A549 treated with CpdA at 1 μM for 4 hours (cell line): ENCODE measurements around the gene TSPYL2. TPM values are rescaled to one million over a fixed set of nuclear protein-coding genes. Genes with fewer than 3 reads are reported as not detected.

ENCODE experiments used
- total RNA-seq: library from RNA; stranded (reverse); fragments of 200-300 nt; extraction: Qiagen RNA extraction; gene quantifications from 5 replicates; pipeline ENCODE4 v1.2.3, GENCODE V29; 2022; ENCODE audit warnings: low read depth

The TSPYL2 gene
- 9.3 to 10.4 TPM (median 9.5 TPM) in 5 replicates for total RNA-seq

DNA sequence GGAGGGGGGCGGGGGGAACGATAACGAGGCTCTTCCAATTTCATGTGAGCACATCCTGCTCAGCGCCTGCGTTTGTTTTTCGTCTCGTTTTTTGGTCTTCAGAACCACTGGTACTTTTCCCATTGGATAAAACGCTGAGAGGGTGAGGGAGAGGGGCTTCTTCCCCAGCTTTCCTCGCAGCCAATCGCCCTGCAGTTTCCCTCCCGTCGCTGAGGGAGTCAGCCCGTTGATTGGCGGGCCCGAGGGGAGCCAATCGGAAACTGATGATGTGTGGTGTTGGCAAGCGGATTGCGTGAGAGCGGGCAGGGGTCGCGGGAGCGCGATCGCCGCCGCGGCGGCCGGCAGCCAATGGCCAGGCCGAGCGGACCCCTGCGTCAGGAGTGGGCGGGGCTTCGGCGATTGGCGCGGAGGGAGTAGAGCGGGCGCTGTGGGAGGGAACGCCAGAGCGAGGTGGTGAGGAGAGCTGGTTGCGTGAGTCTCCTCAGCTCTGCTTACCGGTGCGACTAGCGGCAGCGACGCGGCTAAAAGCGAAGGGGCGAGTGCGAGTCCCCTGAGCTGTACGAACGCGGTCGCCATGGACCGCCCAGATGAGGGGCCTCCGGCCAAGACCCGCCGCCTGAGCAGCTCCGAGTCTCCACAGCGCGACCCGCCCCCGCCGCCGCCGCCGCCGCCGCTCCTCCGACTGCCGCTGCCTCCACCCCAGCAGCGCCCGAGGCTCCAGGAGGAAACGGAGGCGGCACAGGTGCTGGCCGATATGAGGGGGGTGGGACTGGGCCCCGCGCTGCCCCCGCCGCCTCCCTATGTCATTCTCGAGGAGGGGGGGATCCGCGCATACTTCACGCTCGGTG is at the start of gene TSPYL2:
Gene TSPYL2, plus strand, starts transcription at position 443 of the 848 bp plus-strand sequence. Its CDS starts 132 bp downstream, at position 575.

DNA sequence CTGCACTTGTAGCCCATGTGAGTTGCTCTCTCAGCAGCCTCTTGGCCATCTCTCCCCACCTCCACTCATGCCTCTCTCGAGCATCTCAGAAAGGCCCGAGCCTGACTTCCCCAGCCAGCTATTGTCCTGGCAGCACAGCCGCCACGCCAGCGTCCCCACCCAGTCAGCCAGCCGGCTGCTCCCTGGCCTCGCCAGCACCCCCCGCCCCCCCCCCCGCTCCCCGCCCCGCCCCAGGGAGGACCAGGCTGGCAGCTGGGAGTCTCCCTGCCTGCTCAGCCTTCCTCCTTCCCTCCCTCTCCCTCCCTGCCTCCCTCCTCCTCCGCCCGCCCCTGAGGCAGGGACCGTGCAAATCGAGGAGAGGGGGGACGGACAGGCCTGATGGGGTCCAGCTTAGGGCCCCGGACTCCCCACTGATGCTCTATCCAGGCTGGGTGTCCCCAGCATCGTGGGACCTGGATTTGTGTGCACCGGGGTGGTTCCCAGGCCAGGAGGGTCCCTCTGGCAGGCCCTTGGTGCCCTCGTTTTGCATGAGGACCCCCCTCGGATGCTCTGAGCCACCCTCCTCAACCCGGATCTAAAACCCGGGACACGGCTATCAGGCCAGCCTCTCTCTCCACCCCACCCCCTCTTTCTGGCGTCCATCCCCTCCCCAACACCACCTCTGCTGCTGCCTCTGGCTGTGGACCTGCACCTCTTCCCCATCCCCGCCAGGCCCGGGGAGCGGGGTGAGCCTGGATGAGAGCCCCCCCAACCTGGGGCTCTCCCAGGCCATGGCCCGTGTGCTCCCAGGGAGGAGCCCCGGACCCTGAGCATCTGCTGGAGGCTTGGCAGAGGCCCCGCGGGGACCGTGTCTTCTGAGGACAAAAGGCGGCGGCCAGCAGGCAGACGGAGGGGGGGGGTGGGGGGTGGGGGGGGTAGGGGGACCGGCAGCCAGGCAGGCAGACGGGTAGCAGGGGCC is 33.7 kb upstream of the TSPYL2 start, which contains the start of gene GPR173:
Gene GPR173, plus strand, starts transcription at position 621 of the 958 bp plus-strand sequence. CDS start 27,833 bp downstream, outside the sequence.

DNA sequence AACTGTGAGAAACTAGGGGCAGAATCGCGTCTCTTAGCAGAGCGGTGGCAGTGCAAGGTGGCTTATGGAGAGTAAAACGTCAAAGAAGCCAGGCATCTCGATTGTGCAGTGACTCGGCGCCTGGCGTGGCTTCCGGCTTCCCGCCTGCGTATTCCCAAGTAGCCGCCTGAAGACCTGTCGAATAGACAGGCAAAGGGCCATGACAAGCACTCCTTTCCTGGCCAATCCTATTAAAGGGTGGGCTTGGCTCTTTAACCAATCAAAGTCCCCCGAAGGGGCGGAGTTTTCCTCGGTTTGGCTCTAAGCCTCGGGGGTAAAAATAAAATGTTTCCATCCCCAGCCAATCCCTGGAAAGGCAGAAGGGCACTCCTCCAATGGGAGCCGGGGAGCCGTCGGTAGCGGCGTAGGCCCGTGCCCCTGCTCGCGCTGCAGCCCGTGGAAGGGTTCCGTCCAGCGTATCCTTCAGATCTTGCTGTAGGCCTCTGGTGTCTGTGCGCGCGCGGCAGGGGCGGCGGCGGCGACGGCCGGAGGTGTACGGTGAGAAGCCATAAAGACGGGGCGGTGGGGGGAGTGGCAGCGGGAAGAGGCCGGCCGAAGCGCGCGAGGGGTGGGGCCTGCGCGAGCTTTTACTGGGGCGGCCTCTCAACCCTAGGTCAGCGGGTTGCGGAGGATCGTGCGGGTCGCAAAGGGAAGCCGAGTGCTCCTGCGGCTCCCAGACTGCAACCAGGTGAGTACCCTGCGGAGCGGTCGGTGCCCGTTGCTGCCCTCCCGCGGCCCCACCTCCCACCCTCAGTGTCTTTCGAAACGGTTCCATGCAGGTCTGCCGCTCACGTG is 11.8 kb downstream of the TSPYL2 start, which contains the start of gene KANTR:
Gene KANTR, plus strand, starts transcription at position 395 of the 834 bp plus-strand sequence. CDS start 30,131 bp downstream, outside the sequence.

Other genes starting within 250 kb of the TSPYL2 start
- not detected in 5 replicates for gene XAGE3, start 214.3 kb upstream of the TSPYL2 start, total RNA-seq
- 8.7 to 17.5 TPM (median 12.3 TPM) in 5 replicates for gene FAM156B, start 185.0 kb upstream of the TSPYL2 start, total RNA-seq
- 13.2 to 17.6 TPM (median 13.7 TPM) in 5 replicates for gene FAM156A, start 123.8 kb upstream of the TSPYL2 start, total RNA-seq
- not detected in 5 replicates for gene GPR173, start 33.6 kb upstream of the TSPYL2 start, total RNA-seq
- 1.4 to 1.6 TPM (median 1.4 TPM) in 5 replicates for gene KANTR, start 11.8 kb downstream of the TSPYL2 start, total RNA-seq
- 47.6 to 58.0 TPM (median 56.6 TPM) in 5 replicates for gene KDM5C, start 142.8 kb downstream of the TSPYL2 start, total RNA-seq
- 32.1 to 43.5 TPM (median 38.3 TPM) in 5 replicates for gene IQSEC2, start 199.2 kb downstream of the TSPYL2 start, total RNA-seq